ENCODE data around the gene DNHD1.
A peak's percentile ranks its signal among the peaks of the same experiment; 100 is the strongest.

Gene DNHD1

DNA sequence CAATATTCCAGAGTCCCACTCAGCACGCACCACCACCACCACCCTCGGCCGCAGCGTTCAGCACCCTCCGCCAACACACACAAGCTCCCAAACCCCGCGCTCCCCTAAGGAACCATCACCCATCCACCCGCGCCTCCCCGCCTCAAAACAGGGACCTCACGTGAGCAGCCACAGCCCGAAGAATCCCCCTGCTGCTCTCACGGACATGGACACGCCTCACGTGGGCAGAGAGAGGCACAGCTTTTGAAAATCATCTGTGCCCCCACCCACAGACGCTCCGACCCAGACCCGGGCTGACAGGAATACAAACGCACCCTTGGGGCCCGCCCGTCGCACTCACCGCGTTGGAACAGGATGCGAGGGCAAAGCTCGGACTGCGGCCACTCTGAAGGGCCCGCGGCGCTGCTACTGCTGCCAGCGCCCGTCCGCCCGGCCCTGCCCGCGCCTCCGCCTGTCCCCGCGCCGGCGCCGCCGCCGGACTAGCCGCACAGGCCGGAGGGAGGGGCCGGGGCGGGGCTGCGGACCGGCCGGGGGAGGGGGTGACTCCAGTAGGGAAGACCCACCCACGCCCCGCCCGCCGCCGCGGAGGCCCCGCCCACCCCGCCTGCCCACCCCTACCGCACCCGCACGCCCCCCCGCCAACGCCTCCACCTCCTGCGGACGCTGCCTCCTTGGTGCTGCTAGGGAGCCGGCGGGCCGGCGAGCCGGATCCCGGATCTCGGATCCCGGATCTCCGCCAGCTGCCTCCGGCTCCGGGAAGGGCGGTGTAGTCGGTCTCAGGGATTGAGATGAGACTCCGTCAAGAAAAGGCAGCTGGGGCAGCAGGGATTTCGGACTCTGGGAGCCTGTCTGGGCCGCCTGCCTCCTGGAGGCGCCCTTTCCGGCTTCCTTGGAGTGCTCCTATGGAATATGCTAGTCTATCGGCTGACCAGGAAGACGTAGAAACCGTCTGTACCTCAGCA, 23.3 kb upstream of the DNHD1 start, which contains the start of gene TRIM3:
Gene TRIM3 (minus strand): TSS at position 491 of the 962 bp plus-strand sequence. CDS start 8,246 bp downstream, outside the sequence.
- Histone ChIP-seq H3K4me3 (ENCODE audit: low read length) (peak within 1 kb of the TSS; percentile 88), H3K27me3 (ENCODE audit: control insufficient read depth, low read length) (no peaks in the 10 kb centered on the region; the same call in 1 of the 2 replicates), H3K4me2 (ENCODE audit: low read length) (peak within 1 kb of the TSS; percentile 97), H3K27ac (ENCODE audit: low read depth, low read length) (no peak within 1 kb of the TSS), H3K9me2 (replicated peaks; ENCODE audit: control insufficient read depth, low read length) (no peaks in the 10 kb centered on the region), H3K79me2 (ENCODE audit: control insufficient read depth, low read length) (peaks cover 2% of the 10 kb centered on the region; the same call in 1 of the 2 replicates), H3K4me1 (ENCODE audit: control insufficient read depth, low read length) (peaks cover 23% of the 10 kb centered on the region), H3K36me3 (ENCODE audit: control insufficient read depth, low read length) (peaks cover 19% of the 10 kb centered on the region), H3F3A (ENCODE audit: control insufficient read depth, insufficient read depth) (peaks cover 15% of the 10 kb centered on the region), H3K9me3 (ENCODE audit: control insufficient read depth, insufficient read depth, low read length) (no peaks in the 10 kb centered on the region), H4K20me1 (ENCODE audit: control insufficient read depth, insufficient read depth, low read depth, low read length) (no peaks in the 10 kb centered on the region)
- TF ChIP-seq EZH2phosphoT487 (IDR thresholded peaks at IDR 0.05; ENCODE audit: borderline replicate concordance, low read length) = no peak
- TF ChIP-seq, protein P1, sequence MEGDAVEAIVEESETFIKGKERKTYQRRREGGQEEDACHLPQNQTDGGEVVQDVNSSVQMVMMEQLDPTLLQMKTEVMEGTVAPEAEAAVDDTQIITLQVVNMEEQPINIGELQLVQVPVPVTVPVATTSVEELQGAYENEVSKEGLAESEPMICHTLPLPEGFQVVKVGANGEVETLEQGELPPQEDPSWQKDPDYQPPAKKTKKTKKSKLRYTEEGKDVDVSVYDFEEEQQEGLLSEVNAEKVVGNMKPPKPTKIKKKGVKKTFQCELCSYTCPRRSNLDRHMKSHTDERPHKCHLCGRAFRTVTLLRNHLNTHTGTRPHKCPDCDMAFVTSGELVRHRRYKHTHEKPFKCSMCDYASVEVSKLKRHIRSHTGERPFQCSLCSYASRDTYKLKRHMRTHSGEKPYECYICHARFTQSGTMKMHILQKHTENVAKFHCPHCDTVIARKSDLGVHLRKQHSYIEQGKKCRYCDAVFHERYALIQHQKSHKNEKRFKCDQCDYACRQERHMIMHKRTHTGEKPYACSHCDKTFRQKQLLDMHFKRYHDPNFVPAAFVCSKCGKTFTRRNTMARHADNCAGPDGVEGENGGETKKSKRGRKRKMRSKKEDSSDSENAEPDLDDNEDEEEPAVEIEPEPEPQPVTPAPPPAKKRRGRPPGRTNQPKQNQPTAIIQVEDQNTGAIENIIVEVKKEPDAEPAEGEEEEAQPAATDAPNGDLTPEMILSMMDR (IDR thresholded peaks at IDR 0.05; ENCODE audit: low read depth, low read length, poor library complexity, severe bottlenecking) = no peak

DNA sequence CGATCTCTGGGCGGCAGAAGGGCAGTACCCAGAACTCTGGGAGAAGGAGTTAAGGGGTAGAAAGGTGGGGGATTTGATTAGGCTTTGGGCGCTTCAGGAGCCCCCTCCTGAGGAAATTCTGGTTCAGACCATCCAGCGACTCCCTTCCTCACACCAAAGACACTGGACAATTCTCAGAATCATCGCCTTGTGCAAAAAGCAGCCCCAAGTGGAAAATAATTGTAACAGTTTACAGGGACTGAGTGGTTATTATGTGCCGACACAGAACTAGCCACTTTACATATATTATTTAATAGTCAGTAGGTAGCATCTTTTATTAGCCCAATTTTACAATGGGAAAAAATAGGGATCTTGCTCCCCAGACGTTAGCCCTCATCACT, 22.7 kb upstream of the DNHD1 start:
- H3K27ac ChIP-seq (ENCODE audit: low read depth, low read length) = no peak overlapping the region
- no peaks in the 10 kb centered on the region; the same call in 1 of the 2 replicates for H3K27me3 ChIP-seq (ENCODE audit: control insufficient read depth, low read length)
- peaks cover 7% of the 10 kb centered on the region for H3K79me2 ChIP-seq (ENCODE audit: control insufficient read depth, low read length)
- TF ChIP-seq, protein P1 (IDR thresholded peaks at IDR 0.05; ENCODE audit: low read depth, low read length, poor library complexity, severe bottlenecking) = no peak
- no peak for TF ChIP-seq EZH2phosphoT487 (IDR thresholded peaks at IDR 0.05; ENCODE audit: borderline replicate concordance, low read length)
- H4K20me1 ChIP-seq (ENCODE audit: control insufficient read depth, insufficient read depth, low read depth, low read length) = no peaks in the 10 kb centered on the region
- H3K4me3 ChIP-seq (ENCODE audit: low read length) = peak overlapping the region; percentile 61
- peaks cover 17% of the 10 kb centered on the region for H3K4me1 ChIP-seq (ENCODE audit: control insufficient read depth, low read length)
- no peaks in the 10 kb centered on the region for H3K9me2 ChIP-seq (replicated peaks; ENCODE audit: control insufficient read depth, low read length)
- peaks cover 26% of the 10 kb centered on the region for H3K36me3 ChIP-seq (ENCODE audit: control insufficient read depth, low read length)
- H3F3A ChIP-seq (ENCODE audit: control insufficient read depth, insufficient read depth) = peaks cover 15% of the 10 kb centered on the region
- H3K4me2 ChIP-seq (ENCODE audit: low read length) = peak overlapping the region; percentile 97
- H3K9me3 ChIP-seq (ENCODE audit: control insufficient read depth, insufficient read depth, low read length) = no peaks in the 10 kb centered on the region

DNA sequence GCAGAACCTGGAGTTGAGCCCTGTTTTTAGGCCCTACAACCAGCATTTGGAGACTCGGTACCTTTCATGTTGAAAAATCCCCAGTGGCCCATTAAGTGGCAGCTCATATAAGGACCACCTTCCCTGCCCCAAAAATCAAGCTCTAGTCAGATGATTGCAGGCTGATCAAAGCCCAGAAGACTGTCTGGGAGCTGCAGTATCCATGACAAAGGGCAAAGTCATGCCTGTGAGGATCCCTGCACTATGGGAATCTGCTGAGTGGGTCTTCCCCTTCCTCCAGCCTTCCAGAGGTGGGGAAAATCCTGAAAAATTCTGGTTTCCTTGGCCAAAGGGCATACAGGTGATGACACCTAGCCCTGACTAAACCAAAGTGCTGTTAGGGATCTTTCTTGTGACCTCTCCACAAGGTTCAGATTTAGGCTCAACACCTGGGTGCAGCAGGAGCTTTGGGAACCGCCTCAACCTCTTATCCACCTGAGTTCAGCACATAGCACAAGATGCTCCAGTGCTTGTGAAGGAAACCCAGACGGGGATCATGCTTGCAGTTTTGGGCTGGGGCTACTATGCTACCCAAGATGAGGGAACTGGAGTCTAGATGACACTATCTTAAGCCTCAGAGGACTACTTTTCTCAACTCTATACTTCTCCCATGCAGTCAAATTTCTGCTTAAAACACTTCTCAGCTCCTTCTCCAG, 22.1 kb upstream of the DNHD1 start:
- Histone ChIP-seq H3K9me2 (replicated peaks; ENCODE audit: control insufficient read depth, low read length) (no peaks in the 10 kb centered on the region), H3K4me2 (ENCODE audit: low read length) (no peak overlapping the region), H3K36me3 (ENCODE audit: control insufficient read depth, low read length) (peaks cover 29% of the 10 kb centered on the region), H3K79me2 (ENCODE audit: control insufficient read depth, low read length) (peaks cover 12% of the 10 kb centered on the region), H3K27ac (ENCODE audit: low read depth, low read length) (no peak overlapping the region), H3F3A (ENCODE audit: control insufficient read depth, insufficient read depth) (peaks cover 15% of the 10 kb centered on the region), H3K9me3 (ENCODE audit: control insufficient read depth, insufficient read depth, low read length) (no peaks in the 10 kb centered on the region), H3K4me1 (ENCODE audit: control insufficient read depth, low read length) (peaks cover 17% of the 10 kb centered on the region), H3K27me3 (ENCODE audit: control insufficient read depth, low read length) (no peaks in the 10 kb centered on the region; the same call in 1 of the 2 replicates), H4K20me1 (ENCODE audit: control insufficient read depth, insufficient read depth, low read depth, low read length) (no peaks in the 10 kb centered on the region), H3K4me3 (ENCODE audit: low read length) (no peak overlapping the region)
- no peak for TF ChIP-seq EZH2phosphoT487 (IDR thresholded peaks at IDR 0.05; ENCODE audit: borderline replicate concordance, low read length)
- TF ChIP-seq, protein P1 (IDR thresholded peaks at IDR 0.05; ENCODE audit: low read depth, low read length, poor library complexity, severe bottlenecking) = no peak

Data from DOHH2 (cell line).